GM19455 (cell line): ENCODE results near the gene OPN4.

Experiments
- ATAC-seq: cut with Tn5 transposase; IDR thresholded peaks from one replicate; pipeline ENCODE4 v1.9.1; 2021; ENCODE audit not compliant: unreplicated experiment

OPN4 gene

GRCh38 chr10:86678999-86679792 lies 24.8 kb downstream of the OPN4 start:
- ATAC-seq = no peak

- ATAC-seq = no peak
These were observed 26.7 kb downstream of the OPN4 start for GRCh38 chr10:86681047-86681446.

DNA sequence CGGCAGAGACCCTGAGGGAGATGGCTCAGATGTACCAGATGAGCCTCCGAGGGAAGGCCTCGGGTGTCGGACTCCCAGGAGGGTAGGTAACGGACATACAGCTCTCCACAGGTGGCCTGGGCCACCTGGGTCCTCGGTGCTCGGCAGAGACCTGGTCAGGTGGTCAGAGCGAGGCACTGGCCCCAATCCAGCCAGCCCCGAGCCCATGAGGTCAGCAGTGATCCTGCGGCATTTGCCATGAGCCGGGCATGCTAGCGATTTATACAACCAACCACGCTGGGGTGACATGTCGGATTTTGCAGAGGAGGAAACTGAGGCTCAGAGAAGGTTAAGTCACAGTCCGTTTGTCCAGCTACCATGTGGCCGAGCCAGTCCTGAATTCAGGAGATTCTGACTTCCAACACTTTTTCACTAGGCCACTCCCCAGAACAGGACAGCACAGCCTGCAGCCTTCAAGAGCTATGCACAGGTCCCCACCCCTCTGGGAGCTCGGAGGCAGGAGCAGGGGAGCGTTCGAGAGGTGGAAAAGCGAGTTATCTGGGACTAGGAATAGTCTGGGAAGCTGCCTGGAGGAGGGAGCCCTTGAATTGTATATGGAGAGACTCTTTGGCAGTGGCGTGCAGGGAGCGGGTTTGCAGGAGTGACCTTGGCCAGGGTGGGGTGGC lies 27.5 kb downstream of the OPN4 start:
- no peak for ATAC-seq

- ATAC-seq = no peak
These were observed 28.3 kb downstream of the OPN4 start for GRCh38 chr10:86682675-86683074.

- ATAC-seq = no peak
These were observed 30.2 kb downstream of the OPN4 start for GRCh38 chr10:86684331-86685097.

DNA sequence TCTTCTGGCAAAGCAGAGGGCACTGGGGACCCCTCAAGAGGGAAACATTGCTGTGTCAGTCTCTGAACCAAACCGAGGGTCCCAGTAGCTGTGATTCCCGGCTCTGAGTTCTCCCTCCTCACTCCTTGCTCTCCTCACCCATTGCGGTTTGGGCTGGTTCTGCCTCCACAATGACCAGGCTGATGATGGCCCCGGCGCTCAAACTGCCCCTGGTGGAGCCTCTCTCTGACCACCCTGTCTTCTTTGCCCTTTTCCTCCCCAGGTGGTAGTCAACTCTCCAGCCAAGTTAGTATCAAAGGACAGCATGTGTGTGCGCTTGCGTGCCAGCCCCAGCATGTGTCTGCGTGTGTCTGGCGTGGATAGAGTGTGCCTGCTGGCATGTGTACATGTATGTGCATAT lies 31.1 kb downstream of the OPN4 start:
- ATAC-seq = no peak

DNA sequence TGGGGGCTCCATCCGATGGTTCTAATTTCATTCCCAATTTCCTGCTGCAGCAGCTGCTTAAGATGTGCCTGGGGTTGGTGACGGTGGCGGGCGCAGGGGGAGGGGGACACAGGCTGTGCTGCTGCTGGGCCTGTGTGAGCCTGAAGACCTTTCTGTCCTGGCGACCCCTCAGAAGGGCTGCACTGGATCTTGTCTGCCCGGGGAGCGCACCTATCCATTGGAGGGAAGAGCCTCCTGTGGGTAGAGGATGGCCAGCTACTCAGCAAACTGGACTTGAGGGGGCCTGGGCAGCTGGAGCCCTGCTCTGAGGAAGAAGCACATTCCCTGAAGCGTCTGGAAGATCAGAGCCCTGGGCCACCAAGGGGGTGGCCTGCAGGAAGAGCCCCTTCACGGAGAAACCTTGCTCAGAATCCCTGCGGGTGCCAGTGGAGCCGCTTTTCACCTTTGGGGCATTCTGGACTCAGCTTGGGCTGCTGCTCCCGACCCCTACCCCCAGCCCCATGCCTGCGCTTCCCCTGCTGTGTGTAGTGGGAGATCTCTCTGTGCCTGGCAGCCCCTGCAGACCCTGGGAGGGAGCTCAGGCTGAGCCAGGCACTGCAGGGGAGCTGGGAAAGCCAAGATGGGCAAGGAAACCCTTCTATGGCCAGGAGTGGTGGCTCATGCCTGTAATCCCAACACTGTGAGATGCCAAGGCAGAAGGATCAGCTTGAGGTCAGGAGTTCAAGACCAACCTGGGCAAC lies 31.7 kb downstream of the OPN4 start:
- ATAC-seq = no peak

- no peak for ATAC-seq
These were observed 32.6 kb downstream of the OPN4 start for GRCh38 chr10:86686972-86687371.

GRCh38 chr10:86687750-86688149 lies 33.4 kb downstream of the OPN4 start:
- no peak for ATAC-seq

GRCh38 chr10:86688398-86688921 lies 34.1 kb downstream of the OPN4 start:
- ATAC-seq = peak; percentile 93

DNA sequence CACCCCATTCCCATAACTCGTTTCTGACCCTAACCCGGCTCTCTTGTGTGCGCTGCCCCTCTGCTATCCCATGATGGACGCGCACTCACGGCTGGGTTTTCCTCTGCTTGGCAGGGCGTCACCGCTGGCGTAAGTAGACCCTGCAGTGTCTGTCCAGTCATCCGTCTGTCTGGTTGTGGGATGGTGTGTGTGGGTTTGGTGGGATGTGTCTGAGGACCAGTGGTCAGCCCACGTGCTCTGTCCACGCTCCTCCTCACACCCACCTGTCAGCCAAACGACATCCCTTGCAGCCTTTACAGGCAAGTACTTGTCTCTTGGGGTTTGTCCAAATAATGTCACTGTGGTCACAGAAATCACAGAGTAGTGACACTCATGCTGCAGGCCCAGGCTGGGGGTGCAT lies 34.8 kb downstream of the OPN4 start:
- no peak for ATAC-seq

DNA sequence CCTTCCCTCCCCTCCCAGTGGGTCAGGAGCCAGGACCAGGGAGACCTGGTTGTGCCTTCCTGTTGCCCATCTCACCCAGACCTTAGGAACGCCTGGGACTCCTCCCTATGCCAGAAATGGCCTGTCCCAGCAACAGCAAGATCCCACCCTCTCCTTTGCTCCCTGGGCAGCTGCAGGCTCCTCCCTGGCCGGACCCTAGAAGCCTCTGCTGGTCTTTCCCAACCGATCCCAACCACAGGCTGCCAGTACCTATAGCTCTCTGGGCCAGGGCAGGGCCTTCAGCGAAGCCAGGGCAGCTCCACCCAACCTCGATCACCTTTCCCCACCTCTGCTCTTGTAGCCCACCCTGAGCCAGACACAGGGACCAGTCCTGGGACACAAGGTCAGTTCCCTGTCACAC lies 35.9 kb downstream of the OPN4 start:
- no peak for ATAC-seq

- no peak for ATAC-seq
These were observed 36.3 kb downstream of the OPN4 start for GRCh38 chr10:86690657-86691084.

GRCh38 chr10:86691333-86692022 lies 37.1 kb downstream of the OPN4 start:
- no peak for ATAC-seq

DNA sequence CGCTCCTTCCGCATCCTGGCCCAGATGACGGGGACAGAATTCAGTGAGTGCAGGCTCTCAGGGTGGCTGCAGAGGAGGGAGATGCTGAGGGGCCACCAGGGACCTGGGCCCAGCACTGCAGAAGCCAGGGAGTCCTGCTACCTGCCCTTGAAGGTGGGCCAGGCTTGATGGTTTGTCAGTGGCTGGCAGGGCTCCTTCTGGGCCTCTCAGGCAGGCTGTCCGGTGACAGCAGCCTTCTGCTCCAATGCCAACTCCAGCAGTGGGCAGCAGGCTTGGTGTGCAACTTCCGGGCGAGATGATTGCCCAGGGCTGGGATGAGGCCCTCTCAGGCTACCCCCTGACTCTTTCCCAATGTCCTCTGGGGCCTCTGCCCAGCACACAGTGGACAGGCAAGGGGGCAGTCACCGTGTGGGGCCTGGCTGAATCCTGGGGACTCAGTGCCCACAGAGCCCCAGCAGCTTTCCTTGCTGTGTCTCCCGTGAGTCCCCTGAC lies 37.7 kb downstream of the OPN4 start:
- no peak for ATAC-seq

GRCh38 chr10:86692664-86693063 lies 38.3 kb downstream of the OPN4 start:
- ATAC-seq = no peak

- ATAC-seq = no peak
These were observed 38.9 kb downstream of the OPN4 start for GRCh38 chr10:86693275-86693674.

DNA sequence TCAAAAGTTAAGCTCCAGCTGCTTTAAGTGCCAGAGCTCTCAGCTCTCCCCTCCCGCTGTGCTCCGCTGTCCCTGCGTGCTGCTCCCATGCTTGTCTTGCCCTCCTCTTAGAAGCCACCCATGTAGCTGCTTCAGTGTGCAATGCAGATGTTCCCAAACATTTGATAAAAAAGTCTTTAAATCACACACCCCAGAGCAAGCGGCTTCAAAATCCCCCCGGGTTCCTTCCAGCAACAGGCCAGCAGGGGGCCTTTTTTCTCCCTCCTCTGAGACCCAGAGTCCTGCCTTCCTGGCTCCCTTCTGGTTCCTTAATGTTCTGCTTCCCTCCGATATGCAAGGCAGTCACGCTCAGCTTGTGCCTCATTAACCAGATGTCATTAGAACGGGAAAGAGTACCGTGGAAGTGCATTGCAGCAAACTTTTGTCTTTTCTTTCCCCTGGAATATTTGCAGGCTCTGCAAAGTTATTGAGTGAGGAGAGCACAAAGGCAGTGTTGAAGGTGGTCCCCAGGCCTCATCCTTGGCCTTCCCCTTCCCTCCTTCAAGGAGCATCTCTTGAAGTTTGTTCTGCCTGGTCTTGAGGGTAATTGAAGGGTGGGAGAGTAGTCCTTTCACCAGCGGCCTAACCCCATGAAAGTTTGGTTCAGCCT lies 39.5 kb downstream of the OPN4 start:
- ATAC-seq = no peak

GRCh38 chr10:86698207-86698940 lies 44.0 kb downstream of the OPN4 start:
- ATAC-seq = no peak
